Frontal cortex (tissue), 4 donors: ENCODE results near the gene EXOC4. TPM values are rescaled to one million over a fixed set of nuclear protein-coding genes. Genes with fewer than 3 reads are reported as not detected.
A peak's percentile ranks its signal among the peaks of the same experiment; 100 is the strongest.

Source experiments
- DNase-seq, 2 donors: peaks; one replicate each; pipeline ENCODE4 v3.0.0; 2012; ENCODE audit warnings: low spot score in 2 of 2
- FAIRE-seq: peaks from 2 replicates; lab custom pipeline; 2012; peaks lifted over from hg19 to GRCh38; lab: Jason Lieb, UNC
- total RNA-seq: library from RNA; depleted of rRNA; stranded (reverse); fragments of >200 nt; gene quantifications from one replicate; pipeline ENCODE4 v1.2.3, GENCODE V29; 2014
- donor health status: control.
- donor health status: control.
- donor health status: control.

EXOC4 gene
- total RNA-seq, 1 donor from 2014 or later = 286 TPM

DNA sequence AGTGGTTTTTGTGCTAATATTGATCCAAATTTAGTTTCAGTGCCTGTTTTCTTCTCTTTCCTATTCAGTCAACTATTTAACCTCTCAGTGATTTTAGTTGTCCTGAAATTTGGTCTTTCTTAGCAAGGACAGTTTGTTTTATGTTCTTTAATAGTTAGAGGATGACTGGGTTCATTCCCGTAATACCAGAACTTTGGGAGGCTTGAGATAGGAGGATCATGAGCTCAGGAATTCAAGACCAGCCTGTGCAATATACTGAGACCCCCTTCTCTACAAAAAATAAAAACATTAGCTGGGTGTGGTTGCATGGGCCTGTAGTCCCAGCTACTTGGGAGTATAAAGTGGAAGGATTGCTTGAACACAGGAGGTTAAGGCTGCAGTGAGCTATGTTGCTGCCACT lies 148.3 kb downstream of the EXOC4 start:
- DNase-seq = no peak
- FAIRE-seq = no peak

DNA sequence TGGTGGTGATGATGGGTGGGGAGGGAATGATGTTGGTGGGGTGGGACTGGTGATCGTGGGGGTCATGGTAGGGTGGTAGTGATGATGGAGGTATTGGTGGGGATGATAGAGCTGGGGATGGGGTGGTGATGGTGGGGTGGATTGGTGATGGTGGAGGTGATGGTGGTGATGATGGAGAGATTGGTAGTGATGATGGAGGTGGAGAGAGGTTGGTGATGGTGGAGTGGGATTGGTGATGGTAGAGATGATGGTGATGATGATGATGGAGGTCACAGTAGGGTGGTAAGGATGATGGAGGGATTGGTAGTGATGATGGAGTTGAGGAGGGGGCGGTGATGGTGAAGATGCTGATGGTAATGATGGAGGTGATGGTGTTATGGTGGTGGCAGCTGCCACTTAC lies 155.3 kb downstream of the EXOC4 start:
- DNase-seq (no peak), FAIRE-seq (no peak)

DNA sequence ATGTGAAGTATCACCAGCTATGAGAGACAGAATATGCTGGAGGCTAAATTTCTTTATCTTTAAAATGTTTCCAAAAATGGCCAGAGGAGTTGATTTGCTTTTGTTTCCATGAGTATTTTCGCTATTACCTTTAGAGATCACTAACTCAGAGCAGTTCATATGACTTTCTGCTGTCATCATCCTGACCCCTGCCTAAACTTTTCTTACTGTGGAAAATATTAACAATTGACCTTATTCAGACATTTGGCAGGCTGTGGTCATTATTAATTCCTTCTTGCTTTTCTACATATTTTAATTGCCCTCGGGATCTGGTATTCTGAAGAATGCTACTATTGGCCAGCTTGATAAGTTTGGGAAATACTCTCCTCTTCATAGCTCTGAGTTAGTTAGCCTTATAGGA lies 156.5 kb downstream of the EXOC4 start:
- no peak for DNase-seq
- no peak for FAIRE-seq

GRCh38 chr7:133409966-133410365 lies 157.1 kb downstream of the EXOC4 start:
- no peak for DNase-seq
- no peak for FAIRE-seq

DNA sequence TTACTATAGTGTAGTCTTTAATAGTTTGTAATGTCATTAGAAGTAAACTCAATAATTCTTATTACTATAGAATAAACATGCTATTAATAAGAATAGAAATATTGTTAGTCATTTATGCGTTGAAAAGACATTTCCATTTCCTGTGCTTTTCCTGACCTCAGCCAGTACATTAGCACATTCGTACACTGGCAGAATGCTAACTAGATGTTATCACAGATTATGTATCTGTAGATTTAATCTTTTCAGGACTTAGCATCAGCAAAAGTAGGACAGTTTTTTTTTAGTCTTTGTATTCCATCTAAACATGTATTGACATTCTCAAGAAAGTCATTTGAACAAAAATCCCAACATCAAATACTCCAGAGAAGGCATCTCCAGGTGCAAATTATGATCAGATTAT lies 158.5 kb downstream of the EXOC4 start:
- FAIRE-seq (no peak), DNase-seq (no peak)

DNA sequence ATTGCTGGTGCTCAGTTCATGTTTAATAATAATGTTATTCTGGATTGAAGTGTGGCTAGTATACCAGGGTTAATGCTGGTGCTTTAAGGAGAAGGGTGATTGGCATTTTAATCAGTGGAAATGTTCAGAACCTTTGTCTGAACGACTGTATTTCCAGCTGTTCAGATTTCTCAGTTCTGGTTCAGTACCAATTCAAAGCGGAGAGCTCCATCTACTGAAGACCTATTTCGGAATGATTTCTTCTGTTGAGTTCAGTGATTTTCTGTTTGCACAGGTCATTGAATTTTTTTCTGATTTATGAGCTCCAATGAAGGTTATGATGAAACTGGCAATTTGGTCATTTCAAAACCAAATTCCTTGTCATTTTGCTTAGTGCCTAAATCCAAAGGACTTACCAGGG lies 160.1 kb downstream of the EXOC4 start:
- DNase-seq (no peak), FAIRE-seq (no peak)

DNA sequence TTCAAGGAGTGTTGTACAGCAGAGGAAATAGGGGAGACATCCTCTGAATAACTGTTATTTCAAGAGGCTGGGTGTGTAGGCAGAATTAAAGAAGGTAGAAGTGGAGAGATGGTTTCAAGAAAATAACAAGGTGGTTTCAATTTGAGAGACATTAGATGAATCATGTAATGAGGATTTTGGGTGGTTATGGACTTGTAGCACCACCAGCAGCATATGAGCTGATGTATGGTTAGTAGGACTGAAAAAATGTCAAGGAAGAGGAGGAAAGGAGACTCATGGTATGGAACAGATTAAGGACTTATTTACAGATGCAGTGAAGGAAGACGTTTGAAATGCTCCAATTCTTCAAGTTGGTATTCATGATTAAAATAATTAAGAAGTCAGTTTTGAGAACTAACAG lies 166.2 kb downstream of the EXOC4 start:
- no peak for DNase-seq

DNA sequence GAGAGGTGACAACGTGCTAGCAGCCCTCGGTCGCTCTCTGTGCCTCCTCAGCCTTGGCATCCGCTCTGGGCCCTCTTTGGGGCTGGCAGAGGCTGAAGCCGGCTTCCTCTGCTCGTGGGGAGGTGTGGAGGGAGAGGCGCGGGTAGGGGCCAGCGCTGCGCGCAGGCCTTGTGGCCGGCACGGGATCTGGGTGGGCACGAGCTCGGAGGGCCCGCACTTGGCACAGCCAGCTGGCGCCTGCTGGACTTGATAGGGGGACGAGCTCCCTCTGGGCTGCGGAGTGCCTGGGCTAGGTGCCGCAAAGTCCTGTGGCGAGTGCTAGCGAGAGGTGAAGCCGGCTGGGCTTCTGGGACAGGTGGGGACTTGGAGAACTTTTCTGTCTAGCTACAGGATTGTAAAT lies 170.7 kb downstream of the EXOC4 start:
- FAIRE-seq (no peak), DNase-seq (no peak)

More for the DNA sequence above, 166.2 kb downstream of the EXOC4 start:
- no peak for FAIRE-seq

DNA sequence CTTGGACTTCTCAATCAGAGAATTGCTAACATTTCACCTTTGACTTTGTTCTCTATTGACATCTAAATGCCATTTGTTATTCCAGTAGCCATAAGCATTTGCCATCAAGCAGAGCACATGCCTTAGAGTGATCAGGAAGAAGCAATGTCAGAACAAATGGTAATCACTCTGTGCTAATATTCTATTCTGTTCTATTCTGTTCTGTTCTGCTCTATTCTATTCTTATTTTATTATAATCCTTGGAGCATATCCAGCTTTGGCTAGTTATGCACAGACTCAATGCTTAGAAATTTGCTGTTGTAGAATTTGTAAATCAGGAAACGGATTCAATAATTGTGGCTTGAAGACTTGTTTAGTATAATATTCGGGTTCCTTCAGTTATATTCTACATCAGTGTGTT lies 175.4 kb downstream of the EXOC4 start:
- FAIRE-seq (no peak), DNase-seq (no peak)

DNA sequence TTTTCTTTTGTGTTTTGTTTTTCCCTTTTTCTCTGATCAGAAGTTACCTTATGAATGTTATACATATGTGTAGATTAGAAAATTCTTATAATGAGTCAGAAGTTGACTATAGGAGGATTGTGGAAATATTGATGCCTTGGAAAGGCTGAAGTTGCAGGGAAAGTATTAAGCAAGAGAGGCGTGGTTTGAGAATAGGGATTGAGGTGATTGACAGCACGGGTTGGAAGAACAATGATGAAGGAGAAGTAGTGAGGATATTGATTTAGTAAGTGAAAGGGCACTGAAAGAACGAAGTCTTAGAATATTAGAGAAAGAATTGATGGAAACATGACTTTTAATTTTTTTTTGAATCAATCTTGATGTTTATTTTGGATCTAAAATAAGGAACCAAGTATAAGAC lies 176.0 kb downstream of the EXOC4 start:
- no peak for FAIRE-seq
- DNase-seq = no peak

DNA sequence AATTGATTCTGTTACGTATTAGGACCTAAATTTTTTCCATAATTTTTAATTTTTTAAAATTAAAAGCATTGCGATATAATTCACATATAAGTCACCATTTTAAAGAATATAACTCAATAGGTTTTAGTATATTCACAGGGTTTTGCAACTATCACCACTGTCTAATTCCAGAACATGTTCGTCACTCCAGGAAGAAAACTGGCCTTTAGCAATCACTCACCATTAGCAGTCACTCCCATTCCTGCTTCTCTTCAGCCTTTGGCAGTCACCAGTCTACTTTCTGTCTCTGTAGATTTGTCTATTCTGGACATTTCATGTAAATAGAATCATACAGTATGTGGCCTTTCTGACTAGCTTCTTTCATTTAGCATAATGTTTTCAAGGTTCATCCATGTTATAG lies 176.5 kb downstream of the EXOC4 start:
- FAIRE-seq (no peak), DNase-seq (no peak)

DNA sequence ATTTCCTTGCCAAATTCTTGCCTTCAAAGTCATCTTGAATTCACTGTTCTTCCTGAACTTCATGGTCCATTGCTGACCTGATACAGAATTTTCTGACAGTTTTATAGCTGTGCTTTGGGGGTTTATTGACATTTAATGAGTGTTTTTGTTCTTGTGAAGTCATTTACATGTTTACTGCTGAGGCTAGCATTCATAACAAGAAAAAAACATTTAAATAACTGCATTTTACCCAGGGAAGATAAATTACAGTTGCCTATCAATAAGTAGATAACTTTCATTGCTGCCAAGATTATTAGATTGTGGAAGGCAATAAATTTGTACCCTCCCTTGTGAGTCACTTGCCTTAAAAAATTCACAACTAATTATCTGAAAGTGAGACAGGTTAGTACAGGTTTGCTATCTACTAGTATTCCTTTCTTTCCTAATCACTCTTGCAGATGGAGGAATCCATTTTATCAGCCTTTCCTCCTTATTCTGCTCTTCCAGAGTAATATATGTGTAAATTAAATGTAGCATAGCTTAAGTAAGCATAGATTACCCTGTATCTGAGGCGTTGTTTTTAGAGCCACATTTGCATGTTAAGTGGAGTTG lies 178.4 kb downstream of the EXOC4 start:
- FAIRE-seq (no peak), DNase-seq (no peak)

- DNase-seq (no peak), FAIRE-seq (no peak)
These were observed 180.4 kb downstream of the EXOC4 start for GRCh38 chr7:133433165-133433812.

DNA sequence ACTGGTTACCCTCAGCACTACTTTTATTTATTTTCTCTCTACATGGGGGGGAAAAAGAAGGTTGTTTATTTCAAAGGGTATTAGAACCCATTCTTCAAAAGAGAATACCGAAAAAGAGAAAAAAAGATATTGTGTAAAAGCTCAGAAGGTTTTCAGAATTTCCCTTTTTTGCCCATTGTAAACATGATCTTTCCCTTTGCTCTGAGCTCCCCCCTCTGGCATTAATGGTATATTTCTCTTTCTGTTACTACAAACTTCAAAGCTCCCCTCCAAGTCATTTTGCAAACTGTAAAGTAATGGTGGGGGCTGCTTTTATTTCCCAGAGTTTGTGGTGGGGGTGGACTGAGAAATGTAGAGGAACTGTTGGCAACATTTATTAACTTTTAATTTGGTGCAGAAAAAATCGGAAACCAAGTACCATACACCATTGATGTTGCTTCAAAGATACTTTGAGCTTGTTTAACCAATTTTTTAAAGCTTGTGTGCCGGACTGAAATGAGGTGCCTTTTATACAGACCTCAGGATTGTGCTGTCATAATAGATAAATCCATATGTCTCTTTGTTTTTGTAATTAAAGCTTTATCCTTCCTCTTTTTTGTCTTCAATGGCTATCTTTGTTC lies 181.5 kb downstream of the EXOC4 start:
- FAIRE-seq = no peak
- DNase-seq = peak in 1 of 2 donors; percentile 8

DNA sequence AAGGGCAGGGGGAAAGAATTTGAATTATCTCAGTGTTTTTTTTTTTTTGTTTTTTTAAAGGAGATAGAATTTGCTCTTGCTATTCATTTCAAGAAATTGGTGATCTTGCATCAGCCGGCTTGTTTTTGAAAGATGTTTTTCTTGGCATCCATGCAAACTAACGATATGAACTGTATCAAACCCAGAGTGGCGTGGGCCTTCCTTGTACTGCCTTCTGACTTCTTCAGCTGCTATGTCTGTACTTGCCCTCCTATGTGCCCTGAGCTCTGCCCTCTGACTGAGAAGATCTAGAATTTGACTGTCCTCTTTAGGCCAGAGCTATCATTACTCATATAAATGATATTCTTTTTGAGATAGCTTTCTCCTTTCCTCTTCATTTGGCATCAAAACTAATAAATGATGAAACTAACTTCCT lies 183.1 kb downstream of the EXOC4 start:
- FAIRE-seq = no peak
- no peak for DNase-seq

DNA sequence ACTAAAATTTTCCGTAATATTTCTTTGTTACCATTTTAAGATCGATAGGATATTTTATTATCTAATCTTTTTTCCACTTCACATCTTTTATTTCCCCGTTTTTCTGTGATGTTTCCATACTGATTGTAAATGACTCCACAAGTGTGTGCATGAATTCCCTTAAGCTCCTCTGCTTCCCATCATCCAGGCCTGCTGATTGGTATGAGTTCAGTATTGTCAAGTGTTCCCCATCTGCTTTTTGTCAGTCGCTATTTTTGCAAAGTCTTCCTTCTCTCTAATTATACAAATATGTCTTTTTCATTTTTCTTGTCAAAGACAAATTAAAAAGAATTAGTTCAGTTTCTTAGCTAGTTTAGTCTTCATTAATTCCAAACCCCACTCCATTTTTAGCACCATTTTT lies 184.7 kb downstream of the EXOC4 start:
- DNase-seq (no peak), FAIRE-seq (no peak)

DNA sequence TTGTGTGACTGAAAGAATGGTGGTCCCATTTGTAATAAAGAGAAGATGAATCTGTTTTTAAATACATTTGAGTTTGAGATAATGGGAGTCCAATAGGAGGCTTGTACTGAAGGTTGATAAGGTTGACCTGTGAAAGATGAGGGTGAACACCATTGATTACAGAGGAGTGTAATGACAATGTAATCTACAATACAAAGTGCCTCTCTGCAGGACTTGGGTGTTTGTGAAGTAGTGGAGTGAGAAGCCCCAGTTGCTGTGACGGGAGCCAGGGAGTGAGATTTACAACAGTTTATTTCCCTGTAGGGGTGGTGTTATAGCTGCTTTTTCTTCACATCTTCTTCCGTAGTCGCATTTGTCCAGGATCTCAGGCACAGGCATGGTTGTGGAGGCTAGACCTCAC lies 189.9 kb downstream of the EXOC4 start:
- FAIRE-seq = no peak
- DNase-seq = no peak

GRCh38 chr7:133445617-133446016 lies 192.7 kb downstream of the EXOC4 start:
- FAIRE-seq = no peak
- DNase-seq = no peak

- DNase-seq (no peak), FAIRE-seq (no peak)
These were observed 195.1 kb downstream of the EXOC4 start for GRCh38 chr7:133448012-133448411.

GRCh38 chr7:133452577-133452976 lies 199.7 kb downstream of the EXOC4 start:
- no peak for DNase-seq
- no peak for FAIRE-seq

DNA sequence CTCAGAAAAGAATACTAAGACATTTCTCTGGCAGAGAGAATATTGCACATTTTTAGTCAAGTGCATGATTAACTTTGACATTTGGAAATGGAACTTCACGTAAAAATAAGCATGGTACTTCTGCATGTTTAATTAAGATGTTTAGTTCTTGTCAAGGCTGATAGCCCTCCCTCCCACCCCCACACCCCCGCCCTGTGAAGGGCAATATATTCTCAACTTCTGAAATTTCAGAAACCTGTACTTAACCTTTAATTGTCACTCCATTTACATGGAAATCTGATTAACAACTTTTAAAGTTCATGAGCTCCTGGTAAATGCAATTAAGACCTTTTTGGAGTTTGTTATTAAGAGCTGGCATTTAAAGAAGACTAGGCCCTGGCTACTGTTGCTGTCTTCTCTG lies 205.8 kb downstream of the EXOC4 start:
- DNase-seq (no peak), FAIRE-seq (no peak)

DNA sequence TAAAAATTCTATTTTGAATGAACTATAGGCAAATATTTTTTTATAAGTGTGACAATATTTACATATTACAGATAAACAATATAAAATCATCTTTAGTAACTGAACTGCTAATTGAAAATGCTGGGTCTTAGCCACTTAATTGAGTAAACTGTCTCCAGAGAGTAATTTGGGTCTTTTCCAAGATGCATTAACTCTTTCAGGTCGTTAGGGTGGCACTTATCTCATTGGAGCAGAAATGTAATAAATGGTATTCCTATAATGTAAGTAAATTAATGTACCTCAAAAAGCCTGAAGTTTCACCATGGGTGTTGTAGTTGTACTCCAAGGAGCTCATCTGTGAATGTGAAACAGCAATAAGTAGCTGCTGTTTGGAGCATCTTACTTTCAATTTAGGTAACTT lies 208.5 kb downstream of the EXOC4 start:
- FAIRE-seq = no peak

More for the DNA sequence above, 208.5 kb downstream of the EXOC4 start:
- no peak for DNase-seq
